EL (cell line): ENCODE measurements around the gene PLEKHG4B.

Experiments
- DNase-seq: peaks from one replicate; pipeline ENCODE4 v3.0.0-alpha.2; 2016

Gene PLEKHG4B

DNA sequence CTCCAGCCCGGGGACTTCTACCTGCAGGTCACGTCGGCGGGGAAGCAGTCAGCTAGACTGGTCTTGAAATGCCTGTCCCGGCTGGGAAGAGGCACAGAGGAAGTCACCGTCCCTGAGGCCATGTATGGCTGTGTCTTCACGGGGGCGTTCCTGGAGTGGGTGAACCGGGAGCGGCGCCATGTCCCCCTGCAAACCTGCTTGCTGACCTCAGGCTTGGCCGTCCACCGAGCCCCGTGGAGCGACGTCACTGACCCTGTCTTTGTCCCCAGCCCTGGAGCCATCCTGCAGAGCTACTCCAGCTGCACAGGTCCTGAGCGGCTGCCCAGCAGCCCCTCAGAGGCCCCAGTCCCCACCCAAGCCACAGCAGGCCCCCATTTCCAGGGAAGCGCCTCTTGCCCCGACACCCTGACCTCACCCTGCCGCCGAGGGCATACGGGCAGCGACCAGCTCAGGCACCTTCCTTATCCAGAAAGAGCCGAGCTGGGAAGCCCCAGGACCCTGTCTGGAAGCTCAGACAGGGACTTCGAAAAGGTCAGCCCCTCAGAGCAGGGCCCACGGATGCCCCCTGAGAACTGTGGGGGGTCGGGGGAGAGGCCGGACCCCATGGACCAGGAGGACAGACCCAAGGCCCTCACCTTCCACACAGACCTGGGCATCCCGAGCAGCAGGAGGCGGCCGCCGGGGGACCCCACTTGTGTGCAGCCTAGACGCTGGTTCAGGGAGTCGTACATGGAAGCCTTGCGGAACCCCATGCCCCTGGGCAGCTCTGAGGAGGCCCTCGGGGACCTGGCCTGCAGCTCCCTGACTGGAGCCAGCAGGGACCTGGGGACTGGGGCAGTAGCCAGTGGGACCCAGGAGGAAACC, 47.8 kb downstream of the PLEKHG4B start:
- no peak for DNase-seq

DNA sequence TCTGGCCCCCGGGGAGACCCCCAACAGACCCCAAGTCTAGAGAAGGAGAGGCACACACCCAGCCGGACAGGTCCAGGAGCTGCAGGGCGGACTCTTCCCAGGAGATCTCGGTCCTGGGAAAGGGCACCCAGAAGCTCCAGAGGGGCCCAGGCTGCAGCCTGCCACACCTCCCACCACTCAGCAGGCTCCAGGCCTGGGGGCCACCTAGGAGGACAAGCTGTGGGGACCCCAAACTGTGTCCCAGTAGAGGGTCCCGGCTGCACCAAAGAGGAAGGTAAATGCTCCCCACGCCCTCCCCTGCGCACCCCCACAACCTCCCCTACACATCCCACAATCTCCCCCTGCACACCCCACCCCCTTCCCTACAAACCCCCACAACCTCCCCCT, 48.5 kb downstream of the PLEKHG4B start:
- DNase-seq = no peak

GRCh38 chr5:141211-141610, 49.2 kb downstream of the PLEKHG4B start:
- no peak for DNase-seq

GRCh38 chr5:141761-142160, 49.8 kb downstream of the PLEKHG4B start:
- no peak for DNase-seq

- no peak for DNase-seq
Observed at GRCh38 chr5:142246-142810, 50.4 kb downstream of the PLEKHG4B start.

DNA sequence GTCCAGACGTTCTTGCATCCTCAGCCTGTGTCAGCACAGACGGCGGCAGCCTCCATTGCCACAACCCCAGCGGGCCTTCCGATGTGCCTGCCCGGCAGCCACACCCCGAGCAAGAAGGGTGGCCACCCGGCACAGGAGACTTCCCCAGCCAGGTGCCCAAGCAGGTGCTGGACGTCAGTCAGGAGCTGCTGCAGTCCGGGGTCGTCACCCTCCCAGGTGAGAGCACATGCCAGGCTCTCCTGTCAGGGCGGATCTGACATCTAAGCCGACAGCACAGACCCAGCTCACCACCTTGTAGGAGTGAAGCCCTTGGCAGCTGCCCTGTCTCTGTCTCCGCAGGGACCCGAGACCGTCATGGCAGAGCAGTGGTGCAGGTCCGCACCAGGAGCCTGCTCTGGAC, 51.1 kb downstream of the PLEKHG4B start:
- no peak for DNase-seq

GRCh38 chr5:144941-145340, 53.0 kb downstream of the PLEKHG4B start:
- no peak for DNase-seq

DNA sequence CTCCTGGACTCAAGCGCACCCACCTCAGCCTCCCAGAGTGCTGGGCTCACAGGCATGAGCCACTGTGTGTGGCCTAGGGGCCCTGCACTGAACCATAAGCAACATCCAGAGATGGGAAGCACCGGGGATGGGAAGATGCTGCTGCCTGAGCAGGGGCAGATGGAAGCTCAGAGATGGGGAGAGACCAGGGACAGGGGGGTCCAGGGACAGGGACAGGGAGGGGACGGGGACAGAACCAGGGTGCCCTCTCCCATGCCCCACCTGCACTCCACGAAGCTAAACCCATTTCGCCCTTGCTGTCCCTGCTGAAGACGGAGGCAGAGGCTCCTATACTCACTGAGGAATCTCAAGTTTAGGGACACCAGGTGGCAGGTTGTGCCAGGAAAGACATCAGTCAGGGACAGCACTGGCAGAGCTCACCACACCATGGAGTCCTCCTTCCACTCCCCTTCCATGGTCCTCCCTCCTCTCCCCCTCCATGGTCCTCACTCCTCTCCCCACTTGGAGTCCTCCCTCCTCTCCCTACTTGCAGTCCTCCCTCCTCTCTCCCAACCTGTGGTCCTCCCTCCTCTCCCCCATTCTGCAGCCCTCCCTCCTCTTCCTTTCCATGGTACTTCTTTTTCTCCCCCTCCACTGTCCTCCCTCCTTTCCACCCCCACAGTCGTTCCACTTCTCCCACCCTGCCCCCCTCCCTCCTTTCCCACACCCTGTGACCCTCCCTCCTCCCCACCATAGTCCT, 53.8 kb downstream of the PLEKHG4B start:
- DNase-seq = no peak

DNA sequence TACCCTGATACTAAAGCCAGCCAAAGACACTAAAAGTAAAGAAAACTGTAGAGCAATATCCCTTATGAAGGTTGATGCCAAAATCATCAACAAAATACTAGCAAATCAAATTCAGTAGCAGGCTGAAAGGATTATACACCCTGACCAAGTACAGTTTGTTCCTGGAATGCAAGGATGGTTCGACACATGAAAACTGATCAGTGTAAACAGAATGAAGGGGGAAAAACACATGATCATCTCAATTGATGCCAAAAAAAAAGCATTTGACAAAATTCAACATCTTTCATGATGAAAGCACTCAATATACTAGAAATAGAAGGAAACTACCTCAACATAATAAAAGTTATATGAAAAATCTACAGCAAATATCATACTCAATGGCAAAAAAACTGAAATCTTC, 55.8 kb downstream of the PLEKHG4B start:
- DNase-seq = no peak

DNA sequence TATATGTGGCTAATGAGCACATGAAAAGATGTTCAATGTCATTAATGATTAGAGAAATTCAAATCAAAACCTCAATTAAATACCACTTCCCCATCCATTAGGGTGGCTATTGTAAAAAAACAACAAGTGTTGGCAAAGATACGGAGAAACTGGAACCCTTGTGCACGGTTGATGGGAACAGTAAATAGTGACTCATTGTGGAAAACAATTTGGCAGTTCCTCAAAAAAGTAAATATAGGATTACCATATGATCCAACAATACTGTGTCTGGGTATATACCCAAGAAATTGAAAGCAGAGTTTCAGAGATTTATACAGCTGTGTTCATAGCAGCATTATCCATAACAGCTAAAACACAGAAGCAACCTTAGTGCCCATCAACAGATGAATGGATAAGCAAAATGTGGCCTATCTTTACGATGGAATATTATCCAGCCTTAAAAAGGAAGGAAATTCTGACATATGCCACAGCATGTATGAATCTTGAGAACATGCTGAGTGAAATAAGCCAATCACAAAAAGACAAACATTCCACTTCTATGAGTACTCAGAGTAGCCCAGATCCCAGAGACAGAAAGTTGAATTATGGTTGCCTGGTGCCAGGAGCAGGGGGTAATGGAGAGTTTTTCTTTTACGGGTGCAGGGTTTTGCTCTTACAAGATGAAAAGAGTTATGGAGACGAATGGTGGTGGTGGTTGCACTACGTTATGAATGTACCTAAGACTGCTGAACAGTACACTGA, 57.9 kb downstream of the PLEKHG4B start:
- peak; percentile 58 for DNase-seq

- DNase-seq = no peak
Observed at GRCh38 chr5:150746-151145, 58.8 kb downstream of the PLEKHG4B start.

- DNase-seq = no peak
Observed at GRCh38 chr5:152077-152476, 60.1 kb downstream of the PLEKHG4B start.

DNA sequence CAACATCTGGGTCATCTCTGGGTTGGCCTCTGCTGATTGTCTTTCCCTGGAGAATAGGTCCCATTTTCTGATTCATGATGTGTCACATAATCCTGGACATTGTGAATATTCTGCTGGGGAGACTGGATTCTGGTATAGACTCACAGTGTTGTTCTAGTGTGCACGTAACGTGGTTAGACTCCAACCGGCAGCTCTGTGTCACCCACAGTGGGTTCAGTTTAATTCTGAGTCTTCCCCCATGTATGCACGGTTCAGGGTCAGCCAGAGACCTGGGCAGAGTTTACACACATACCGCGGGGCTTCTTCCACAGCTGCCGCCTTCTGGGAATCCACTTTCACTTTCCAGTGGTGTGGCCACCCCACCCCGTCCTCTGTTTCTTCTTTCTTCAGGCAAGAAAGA, 61.3 kb downstream of the PLEKHG4B start:
- DNase-seq = peak; percentile 80

GRCh38 chr5:154236-154635, 62.3 kb downstream of the PLEKHG4B start:
- no peak for DNase-seq

DNA sequence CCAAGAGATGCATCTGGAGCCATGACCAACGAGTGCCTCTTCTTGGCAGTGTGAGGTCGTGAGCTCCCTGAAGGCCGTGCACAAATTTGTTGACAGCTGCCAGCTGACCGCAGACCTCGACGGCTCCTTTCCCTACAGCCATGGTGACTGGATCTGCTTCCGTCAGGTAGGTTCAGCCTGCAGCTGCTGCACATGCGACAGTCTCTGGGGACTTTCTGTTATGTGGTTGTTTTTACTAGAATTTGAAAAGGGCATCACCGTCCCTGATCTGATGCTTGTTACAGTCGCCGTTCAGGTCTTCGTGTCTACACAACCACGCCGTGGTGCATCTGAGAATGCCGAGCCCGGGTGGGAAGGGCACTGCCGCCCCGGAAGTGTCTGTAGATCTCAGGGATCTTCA, 62.9 kb downstream of the PLEKHG4B start:
- DNase-seq = no peak

DNA sequence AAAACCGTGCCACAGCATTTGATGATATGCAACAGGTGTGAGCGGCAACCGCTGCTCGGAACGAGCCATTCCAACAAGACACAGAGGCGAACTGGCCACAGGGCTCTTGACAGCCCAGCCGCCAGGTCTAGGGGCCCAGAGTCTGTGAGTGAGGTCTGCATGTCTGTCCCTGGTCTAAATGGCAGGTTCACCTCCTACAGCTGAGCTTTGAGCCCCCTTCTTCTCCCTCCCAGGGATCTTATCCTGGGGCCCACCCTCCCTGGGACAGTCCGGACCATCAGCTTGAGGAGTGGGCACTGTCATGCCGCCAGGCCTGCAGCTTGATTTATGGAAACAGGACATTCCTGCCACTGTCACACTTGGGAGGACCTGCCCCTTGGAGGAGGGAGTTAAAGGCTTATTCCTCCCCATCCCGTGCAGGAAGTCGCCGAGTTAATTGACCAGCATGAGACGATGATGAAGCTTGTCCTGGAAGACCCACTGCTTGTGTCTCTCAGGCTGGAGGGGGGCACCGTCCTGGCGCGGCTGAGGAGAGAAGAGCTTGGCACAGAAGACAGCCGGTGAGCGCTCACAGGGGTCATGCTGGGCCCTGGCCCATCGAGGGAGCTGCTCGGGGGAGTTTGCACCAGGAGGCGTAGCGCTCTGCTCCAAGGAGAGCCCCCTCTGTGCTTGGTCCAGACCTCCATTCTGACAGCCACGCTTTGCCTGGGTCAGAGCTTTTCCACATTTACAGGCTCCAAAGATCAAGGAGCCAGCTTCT, 63.9 kb downstream of the PLEKHG4B start:
- DNase-seq = no peak

DNA sequence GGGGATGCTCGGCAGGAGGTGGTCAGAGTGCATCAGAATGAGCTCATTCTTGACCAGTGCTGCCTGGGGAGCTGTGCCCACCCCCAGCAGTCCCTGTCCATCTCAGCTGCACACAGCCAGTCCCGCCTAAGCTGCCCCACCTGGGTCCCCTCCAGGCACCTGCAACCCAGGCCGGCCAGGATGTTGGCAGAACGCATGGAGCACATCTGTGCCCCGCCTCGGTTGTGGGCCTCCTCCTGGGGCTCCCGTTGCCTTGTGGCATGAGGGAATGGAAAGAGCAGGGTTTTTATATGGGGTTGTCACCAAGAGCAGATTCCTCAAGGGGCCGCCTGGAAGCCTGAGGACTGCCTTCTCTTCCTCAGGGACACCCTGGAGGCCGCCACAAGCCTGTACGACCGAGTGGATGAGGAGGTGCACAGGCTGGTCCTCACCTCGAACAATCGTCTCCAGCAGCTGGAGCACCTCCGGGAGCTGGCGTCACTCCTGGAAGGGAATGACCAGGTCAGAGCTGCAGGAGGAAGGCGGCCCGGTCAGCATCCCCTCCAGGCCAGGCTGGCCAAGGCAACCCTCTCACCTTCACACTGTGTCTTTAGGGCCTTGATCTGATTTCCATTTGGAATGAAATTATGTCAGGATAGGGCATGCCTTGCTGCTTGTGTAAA, 64.6 kb downstream of the PLEKHG4B start:
- DNase-seq = no peak

DNA sequence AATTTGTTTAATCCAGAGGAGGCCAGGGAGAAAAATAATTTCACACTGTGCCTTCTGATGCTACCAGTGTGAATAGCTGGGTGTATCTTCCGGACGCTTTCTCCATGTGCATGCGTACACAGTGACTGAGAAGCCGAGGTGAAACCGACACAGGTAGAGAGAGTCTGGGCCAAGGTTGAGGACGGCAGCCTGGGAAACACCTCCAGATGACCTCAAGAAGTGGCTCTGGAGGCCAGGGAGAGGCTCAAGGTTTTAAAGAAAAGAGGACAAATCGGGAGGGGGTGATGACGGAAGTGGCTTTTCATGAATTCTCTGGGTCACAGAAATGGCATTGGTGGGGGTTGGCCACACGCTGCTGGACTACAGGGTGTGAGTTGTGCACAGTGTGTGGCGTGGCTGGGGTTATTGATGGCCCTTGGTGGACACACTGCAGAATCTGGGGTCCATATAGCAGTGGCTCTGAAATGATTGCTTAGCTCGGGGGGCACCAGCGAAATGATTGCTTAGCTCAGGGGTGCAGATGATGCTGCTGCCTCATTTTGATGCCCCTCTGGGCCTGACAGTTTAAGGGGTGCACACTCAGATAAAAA, 65.3 kb downstream of the PLEKHG4B start:
- DNase-seq = no peak

GRCh38 chr5:157801-158200, 65.8 kb downstream of the PLEKHG4B start:
- DNase-seq = no peak

DNA sequence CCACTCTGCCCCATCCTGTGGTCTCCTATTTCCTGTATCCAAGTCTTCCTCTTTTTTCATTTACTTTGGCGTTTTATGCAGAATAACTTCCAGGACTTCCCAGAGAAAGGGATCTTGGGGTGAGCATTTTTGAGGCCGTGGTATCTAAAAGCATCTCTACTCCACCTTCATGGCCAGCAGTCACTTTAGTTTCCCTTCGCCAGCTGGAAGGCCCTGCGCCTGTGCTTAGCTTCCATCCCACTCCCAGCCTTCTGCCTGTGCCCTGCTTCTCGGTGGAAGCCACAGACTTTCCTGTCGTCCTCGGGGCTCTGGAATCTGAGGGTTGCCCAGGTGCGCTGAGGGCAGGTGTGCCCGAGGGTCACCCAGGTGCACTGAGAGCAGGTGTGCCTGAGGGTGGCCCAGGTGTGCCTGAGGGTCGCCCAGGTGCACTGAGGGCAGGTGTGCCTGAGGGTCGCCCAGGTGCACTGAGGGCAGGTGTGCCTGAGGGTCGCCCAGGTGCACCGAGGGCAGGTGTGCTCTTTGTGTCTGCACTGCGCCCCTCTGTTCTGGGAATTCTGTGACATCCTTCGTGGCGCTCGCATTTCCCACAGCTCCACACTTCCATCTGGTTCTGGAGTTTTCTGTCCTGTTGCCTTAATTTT, 67.0 kb downstream of the PLEKHG4B start:
- no peak for DNase-seq
